ENCODE measurements around the gene DSCAM.

- no peak for TF ChIP-seq POLR2AphosphoS5 (IDR thresholded peaks at IDR 0.05; ENCODE audit: low read depth, low read length)
- TF ChIP-seq REST (IDR thresholded peaks at IDR 0.05; ENCODE audit: insufficient read depth in 1 of 2, low read depth in 2 of 2, low read length in 2 of 2): no peak
- no peak for TF ChIP-seq SIN3A (IDR thresholded peaks at IDR 0.05; ENCODE audit: borderline replicate concordance, insufficient read depth, low read length)
- TF ChIP-seq TAF1 (IDR thresholded peaks at IDR 0.05; ENCODE audit: borderline replicate concordance, insufficient read depth, low read length): no peak
- no peak for TF ChIP-seq FOXP2 (optimal IDR thresholded peaks at IDR 0.05; ENCODE audit: borderline replicate concordance, extremely low read depth, extremely low read length, insufficient read depth)
Observed at GRCh38 chr21:40723317-40723716, 123.6 kb downstream of the DSCAM start.

Measured in PFSK-1 (cell line).